ENCODE results near the gene ELAVL4. TPM values are rescaled to one million over a fixed set of nuclear protein-coding genes. Genes with fewer than 3 reads are reported as not detected.

Gene ELAVL4
- total RNA-seq, 1 donor from 2014 or later = not detected

- peaks cover 2% of the 10 kb centered on the region for H3K27me3 Mint-ChIP-seq (ENCODE audit: low read depth)
- H3K9me3 Mint-ChIP-seq = peaks cover 8% of the 10 kb centered on the region
- no peaks in the 10 kb centered on the region for H3K4me1 Mint-ChIP-seq
- TF ChIP-seq, protein P1, sequence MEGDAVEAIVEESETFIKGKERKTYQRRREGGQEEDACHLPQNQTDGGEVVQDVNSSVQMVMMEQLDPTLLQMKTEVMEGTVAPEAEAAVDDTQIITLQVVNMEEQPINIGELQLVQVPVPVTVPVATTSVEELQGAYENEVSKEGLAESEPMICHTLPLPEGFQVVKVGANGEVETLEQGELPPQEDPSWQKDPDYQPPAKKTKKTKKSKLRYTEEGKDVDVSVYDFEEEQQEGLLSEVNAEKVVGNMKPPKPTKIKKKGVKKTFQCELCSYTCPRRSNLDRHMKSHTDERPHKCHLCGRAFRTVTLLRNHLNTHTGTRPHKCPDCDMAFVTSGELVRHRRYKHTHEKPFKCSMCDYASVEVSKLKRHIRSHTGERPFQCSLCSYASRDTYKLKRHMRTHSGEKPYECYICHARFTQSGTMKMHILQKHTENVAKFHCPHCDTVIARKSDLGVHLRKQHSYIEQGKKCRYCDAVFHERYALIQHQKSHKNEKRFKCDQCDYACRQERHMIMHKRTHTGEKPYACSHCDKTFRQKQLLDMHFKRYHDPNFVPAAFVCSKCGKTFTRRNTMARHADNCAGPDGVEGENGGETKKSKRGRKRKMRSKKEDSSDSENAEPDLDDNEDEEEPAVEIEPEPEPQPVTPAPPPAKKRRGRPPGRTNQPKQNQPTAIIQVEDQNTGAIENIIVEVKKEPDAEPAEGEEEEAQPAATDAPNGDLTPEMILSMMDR (IDR thresholded peaks at IDR 0.05; ENCODE audit: unreplicated experiment) = no peak
- no peaks in the 10 kb centered on the region for H3K36me3 Mint-ChIP-seq
- no peak overlapping the region for H3K4me3 Mint-ChIP-seq
- DNase-seq (ENCODE audit: low spot score in 2 of 2, unreplicated experiment in 2 of 2) = no peak
- no peak overlapping the region for H3K27ac Mint-ChIP-seq
These were observed 3.5 kb downstream of the ELAVL4 start for GRCh38 chr1:50112193-50112592.

DNA sequence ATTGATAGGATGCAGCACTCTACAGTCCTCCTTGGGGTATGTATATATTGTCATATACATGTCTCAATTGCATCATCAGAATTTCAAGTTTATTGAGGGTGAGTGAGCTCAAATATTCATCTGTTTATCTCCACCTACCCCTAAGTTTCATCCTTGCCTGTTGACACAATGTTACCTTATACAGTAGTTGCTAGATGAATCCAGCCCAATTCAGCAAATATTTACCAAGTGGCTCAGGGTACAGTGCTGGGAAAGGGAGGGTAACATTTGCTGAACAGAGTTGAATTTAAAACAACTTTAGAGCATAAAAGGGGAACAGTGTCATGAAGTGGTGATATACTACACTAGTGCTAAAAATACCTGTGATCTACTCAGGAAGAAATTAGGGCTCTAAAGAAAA is 14.4 kb downstream of the ELAVL4 start:
- no peak overlapping the region for H3K4me3 Mint-ChIP-seq

DNA sequence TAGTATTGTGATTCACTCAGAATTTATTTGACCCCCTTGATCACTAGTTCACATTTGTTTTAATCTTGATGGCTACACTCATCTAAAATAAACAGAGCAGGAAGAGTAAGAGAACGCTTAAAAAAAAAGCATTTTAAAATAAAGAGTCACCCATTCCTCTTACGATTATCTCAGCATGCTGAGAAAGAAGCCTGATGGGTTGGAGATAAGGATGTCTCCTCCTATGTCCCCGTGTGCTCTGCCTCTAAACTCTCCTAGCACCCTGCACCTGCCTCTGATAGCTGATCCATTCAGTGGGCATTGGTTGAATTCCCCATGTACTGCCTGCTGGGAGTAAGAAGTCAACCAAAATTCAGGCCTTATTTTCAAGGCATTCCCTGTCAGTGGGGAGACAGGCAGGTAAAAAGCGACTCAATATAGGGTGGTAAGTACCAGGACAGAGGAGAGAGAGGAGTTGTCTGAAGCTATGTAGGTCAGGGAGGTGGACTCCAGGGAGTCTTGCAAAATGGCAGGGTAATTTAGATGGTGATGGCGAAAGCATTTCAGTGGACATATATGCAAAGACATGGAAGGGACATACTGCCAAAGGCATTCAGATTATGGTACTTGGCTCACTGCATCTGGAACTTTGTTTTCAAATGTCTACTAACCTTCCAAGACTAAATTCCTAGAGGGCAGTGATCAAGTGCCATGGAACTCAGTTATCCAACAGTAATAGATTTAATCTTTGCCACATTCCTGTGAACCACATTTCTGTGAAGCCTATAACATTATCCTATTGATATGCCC is 18.4 kb downstream of the ELAVL4 start:
- TF ChIP-seq, protein P1 (IDR thresholded peaks at IDR 0.05; ENCODE audit: unreplicated experiment) = no peak
- Mint-ChIP-seq H3K36me3 (no peaks in the 10 kb centered on the region), H3K9me3 (no peaks in the 10 kb centered on the region), H3K27ac (no peak overlapping the region), H3K27me3 (ENCODE audit: low read depth) (no peaks in the 10 kb centered on the region), H3K4me1 (no peaks in the 10 kb centered on the region), H3K4me3 (no peak overlapping the region)
- DNase-seq (ENCODE audit: low spot score in 2 of 2, unreplicated experiment in 2 of 2) = no peak

More for the DNA sequence above, 14.4 kb downstream of the ELAVL4 start:
- Mint-ChIP-seq H3K36me3 (no peaks in the 10 kb centered on the region), H3K27me3 (ENCODE audit: low read depth) (no peaks in the 10 kb centered on the region), H3K9me3 (no peaks in the 10 kb centered on the region), H3K4me1 (no peaks in the 10 kb centered on the region), H3K27ac (no peak overlapping the region)
- DNase-seq (ENCODE audit: low spot score in 2 of 2, unreplicated experiment in 2 of 2) = no peak
- TF ChIP-seq, protein P1 (IDR thresholded peaks at IDR 0.05; ENCODE audit: unreplicated experiment) = no peak

DNA sequence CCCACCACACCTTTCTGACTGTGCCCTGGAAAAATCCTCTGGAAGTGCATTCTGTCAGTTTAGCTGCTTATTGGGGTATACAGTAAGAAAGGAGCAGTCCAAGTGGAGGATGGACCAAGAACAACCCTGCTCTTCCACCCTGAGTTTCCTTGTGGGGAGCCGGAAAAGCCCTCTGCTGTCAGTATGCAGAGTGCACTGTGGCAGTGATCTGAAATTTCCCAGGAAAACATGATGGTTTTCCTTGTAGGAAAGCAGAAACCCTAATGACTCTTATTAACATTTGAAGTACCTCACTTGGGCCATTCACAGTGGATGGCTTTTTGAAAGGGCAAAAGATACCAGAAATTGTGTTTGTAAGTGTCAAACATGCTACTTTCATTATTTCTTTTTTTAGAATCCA is 20.5 kb downstream of the ELAVL4 start:
- Mint-ChIP-seq H3K4me1 (no peaks in the 10 kb centered on the region), H3K36me3 (no peaks in the 10 kb centered on the region), H3K4me3 (no peak overlapping the region), H3K27ac (no peak overlapping the region), H3K9me3 (no peaks in the 10 kb centered on the region), H3K27me3 (ENCODE audit: low read depth) (no peaks in the 10 kb centered on the region)
- no peak for DNase-seq (ENCODE audit: low spot score in 2 of 2, unreplicated experiment in 2 of 2)
- TF ChIP-seq, protein P1 (IDR thresholded peaks at IDR 0.05; ENCODE audit: unreplicated experiment) = no peak

DNA sequence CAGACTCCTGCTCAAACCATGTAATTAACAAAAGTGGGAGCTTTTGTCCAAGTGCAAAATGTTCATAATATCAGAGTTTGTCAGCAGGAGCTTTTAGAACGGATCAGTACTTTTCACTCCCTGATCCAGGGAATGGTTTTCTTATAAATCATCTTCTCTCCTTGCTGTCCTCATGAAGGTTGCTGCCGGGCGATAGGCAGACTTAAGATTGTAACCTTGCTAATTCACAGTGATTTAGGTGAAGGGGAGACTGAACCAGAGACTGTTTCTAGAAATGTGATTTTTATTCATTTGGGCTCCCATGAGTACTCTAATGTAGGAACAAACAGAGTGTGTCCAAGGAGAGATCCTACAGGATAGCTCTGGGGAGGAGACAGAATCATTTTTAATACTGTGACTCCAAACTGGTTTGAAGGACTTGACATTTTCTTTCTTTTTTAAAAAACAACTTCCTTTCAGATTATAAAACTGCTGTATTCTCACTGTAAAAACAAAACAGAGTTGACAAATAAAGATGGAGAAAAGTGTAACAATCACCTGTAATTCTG is 23.7 kb downstream of the ELAVL4 start:
- no peak for DNase-seq (ENCODE audit: low spot score in 2 of 2, unreplicated experiment in 2 of 2)
- Mint-ChIP-seq H3K27ac (no peak overlapping the region), H3K4me1 (no peaks in the 10 kb centered on the region), H3K36me3 (no peaks in the 10 kb centered on the region), H3K27me3 (ENCODE audit: low read depth) (no peaks in the 10 kb centered on the region), H3K4me3 (no peak overlapping the region), H3K9me3 (no peaks in the 10 kb centered on the region)
- TF ChIP-seq, protein P1 (IDR thresholded peaks at IDR 0.05; ENCODE audit: unreplicated experiment) = no peak
